ENCODE measurements around the gene POU6F1.
A peak's percentile ranks its signal among the peaks of the same experiment; 100 is the strongest.

Gene POU6F1

DNA sequence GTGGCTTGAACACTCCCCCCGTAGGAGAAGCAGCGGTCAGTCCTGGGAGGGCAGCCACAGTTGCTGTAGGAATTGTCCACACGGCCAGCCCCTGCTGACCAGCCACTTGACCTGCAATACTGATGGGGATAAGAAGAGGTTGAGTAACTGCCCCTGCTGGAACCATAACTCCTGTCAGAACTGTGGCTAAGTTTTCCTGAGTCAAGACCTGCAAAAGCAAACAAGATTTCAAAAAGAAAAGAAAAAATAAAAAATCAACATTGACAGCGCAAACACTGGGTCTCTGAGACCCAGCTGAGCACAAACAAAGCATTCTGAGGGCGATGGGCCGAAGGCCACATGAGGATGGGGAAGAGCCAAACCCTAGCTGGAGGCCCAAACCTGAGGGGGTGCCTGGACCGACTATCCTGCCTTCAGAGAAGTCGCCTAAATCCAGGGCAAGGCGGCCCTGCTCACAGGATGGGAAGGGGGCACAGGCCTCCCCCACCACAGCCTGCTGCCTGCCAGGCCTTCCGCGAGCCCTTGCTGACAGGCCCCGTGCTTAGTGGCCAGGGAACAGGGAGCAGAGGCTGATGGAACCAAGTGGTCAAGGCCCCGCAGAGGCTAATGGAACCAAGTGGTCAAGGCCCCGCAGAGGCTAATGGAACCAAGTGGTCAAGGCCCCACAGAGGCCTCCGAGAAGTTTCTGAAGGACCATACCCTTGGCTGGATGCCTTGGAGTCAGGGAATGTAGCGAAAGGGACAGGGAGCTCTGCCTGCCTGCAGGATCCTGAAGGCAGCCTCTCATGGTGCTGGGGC lies 19.1 kb downstream of the POU6F1 start:
- no peak for DNase-seq (ENCODE audit: low read depth in 2 of 2)

DNA sequence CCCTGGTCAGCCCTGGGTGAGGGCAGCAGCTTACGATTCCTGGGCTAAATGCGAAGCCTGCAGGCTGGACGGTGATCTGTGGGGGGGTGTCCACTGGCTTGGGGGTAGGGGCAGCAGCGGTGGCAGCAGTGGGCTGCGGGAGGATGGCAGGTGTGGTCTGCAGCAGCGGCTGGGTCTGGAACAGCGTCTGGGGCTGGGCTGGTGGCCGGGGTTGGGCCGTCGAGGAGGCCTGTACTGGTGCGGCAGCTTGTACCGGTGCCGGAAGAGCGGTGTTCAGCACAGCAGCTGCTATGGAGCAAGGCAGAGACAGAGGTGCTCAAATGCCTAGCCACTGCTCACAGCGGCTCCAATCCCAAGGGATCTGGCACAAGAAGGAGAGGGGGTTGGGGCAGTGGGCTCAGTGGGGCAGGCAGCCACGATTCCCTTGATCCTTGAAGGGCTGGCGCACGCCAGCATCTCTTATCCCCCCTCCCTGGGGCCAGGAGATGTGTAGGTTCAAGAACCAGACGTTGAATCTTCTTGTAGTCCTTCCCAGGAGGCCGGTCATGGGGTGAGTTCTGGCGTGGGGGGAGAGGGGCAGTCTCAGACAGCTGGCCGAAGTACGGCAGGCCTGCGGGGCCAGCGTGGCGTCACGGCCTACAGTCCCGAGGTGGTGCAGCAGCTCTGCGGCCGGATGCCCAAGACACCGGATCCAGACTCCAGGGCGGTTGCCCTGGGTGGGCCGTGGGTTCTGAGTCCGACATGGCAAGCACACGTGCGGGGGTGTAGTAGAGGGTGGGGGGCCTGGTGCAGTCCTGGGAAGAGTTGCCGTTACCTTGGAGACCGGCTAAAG lies 19.9 kb downstream of the POU6F1 start:
- DNase-seq (ENCODE audit: low read depth in 2 of 2), result no peak

DNA sequence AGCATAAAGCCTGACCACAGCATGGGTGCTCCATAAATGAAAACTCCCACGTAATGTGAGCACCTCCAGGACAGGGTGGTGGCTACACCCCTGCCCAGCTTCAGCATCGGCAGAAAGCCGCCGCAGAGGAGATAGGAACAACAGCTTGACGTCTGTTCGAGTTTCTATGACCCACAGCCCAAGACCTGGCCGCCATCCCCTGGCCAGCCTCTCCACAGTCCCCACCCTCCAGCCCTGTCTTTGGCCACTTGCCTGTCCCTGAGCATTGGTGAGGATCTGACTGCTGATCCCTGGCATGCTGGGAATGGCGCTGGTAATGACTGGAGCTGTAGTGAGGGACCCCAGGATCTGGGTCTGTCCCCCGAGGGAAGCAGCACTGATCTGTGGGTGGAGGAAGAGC lies 21.3 kb downstream of the POU6F1 start:
- no peak for DNase-seq (ENCODE audit: low read depth in 2 of 2)

DNA sequence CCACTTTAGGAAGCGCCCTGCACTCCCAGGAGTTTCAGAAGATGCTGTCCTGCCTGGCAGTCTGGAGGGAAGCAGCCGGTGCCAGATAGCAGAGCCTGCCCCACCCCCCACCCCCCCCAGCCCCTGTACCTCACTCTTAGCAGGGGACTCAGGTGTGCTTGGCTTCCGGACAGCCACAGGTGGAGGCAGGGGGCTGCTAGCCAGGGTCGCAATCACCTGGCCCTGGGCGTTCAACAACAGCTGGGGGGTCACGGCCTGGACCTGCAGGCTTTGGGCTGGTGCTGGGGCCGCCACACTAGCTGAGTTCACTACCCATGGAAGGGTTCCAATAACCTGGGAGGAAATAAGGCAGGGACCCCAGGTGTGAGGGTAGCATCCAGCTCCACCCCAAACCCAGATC lies 22.0 kb downstream of the POU6F1 start:
- DNase-seq (ENCODE audit: low read depth in 2 of 2), result no peak

DNA sequence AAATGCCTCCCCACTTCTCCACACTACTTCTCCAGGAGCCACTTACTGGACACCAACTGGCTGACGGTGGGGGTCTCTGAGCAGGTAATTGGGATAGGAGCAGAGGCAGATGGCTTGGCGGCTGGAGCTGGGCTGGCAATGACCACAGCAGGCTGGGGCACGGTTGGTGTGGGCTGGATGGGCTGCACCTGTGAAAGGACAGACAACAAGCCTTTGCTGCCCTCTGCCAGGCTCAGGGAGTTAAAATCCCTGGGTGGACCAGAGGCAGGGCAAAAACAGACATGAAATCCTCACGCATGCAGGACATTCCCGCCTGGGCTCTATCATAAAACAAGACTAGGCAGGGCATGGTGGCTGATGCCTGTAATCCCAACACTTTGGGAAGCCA lies 25.6 kb downstream of the POU6F1 start:
- no peak for DNase-seq (ENCODE audit: low read depth in 2 of 2)

DNA sequence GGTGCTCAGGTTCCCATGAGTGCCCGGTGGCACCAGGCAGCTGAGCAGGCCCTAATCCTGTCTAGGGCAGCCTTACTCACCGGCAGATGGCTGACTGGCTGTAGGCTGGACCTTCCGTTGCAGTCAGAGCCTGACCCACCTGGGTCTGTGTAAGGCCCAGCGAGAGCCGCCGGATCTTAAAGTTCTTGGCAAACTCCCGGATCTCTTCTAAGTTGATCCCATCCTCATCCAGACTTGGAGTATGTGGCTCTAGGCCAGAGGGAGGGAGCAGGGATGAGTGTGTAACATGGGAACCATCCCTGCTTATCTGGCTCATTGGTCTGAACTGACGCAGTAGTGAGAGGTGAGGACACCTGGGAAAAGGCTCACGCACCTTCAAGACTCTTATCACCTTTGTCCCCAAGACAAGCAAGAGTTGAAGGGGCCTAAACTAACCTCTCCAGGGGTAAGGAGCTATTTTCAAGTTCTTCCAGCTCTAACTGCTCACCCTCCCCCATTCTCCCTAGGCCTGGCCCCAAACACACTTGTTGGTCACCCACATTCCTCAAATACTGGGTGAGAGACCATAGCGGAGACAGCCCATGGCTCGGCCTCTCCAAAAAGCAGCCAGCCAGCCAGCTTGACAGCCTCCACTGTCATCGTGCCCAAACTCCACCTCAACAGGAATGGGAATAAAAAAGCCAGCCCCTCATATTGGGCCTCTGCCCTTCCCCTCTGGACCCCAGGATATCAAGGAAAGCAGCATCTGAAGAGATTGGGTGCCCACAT lies 26.2 kb downstream of the POU6F1 start:
- no peak for DNase-seq (ENCODE audit: low read depth in 2 of 2)

DNA sequence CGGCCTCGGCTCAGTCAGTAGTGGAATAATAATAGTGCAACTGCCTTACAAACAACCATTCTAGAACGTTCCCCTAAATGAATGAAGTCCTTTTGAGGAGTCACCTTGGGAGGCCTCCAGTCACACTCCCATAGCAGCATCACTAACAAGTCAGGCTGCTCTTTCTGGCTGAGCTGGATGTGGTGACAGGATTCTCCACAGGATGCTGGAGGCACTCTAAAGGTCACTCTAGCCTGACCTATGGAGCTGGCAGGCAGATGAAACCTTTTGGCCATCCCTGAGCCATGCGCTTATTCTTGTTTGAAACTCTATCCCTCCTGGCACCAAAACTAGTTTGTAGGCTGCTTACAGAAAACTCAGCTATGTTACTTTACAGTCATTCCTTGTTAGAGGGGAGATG lies 27.0 kb downstream of the POU6F1 start:
- DNase-seq (ENCODE audit: low read depth in 2 of 2), result no peak

DNA sequence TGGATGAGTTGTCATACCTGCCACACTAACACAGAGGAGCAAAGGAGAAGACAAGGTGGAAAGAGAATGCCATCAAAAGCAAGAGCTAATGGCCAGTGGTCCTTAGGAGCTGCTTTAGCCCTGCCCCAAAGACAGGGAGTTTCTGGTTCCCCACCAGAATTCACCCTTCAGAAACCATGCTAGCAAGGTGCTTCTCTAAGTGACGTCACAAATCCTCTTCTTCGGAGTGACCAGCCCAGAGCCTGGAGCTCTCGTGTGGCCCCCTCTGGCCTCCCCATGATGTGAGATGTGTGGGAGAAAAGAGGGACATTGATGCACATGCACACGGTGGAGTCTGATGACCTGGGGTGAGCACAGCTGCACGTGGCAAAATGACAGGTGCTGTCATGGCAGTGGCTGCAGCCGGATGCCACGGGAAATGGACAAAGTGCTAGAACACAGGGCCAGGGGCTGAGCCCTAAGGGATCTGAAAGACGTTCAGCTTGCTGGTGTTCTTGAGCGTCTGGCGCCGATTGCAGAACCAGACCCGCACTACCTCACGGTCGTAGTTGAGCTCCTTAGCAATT lies 28.0 kb downstream of the POU6F1 start:
- DNase-seq (ENCODE audit: low read depth in 2 of 2), result no peak

DNA sequence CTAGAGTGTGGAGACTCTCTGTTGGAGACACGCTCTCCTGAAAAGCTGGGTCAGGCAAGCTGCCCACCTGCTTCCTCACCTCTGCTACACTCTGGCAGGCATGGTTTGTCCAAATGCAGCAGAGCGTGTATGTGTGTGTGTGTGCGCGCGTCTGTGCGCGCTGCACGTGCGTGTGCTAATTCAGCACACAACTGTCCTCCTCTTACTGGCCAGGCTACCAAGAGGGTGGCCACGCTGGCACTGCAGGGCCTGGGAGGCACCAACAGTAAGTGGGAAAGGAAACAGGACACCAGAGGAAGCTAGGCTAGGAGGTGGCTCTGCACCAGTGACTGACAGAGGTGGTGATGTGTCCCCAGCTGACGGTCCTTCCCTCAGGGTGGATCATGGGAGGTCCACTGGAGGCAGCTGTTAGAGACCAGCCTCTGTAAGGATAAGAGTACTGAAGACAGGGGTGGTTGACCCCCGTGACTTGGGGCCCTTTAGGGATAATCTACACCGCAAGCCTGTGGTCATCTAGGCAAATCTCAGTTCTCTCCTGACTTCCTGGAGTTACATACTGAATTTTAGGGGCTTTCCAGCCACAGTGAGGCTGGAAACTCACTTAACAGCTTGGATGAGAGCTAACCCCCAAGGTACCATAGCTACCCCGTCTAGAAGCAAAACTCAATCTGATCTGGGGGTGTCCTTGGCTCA lies 29.4 kb downstream of the POU6F1 start:
- DNase-seq (ENCODE audit: low read depth in 2 of 2), result no peak

DNA sequence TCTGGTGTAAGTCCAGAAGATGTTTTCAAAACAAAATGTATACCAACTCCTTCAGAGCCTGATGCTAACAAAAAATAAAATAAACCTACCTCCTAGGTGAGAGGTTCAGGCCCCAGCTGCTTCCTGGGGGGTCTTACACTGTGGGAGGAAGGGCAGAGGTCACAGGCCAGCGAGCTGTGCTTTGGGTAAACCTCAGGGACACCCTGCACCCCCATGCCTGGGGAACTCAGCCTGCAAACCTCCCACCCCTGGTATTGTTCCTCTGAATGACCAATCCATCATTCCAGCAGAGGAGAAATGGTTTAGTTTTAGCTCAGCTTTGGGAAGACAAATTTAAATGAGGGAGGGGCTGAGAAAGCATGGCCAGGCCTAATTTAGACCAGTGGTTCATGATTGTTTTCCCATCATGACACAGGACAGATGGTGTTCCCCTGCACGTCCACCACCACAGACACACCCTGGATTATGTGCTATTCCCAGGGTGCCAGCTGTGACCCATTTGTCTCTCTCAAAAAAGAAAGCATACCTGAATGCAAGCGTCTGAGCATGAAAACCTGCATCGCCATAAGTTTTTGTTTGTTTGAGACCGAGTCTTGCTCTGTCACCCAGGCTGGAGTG lies 30.4 kb downstream of the POU6F1 start:
- no peak for DNase-seq (ENCODE audit: low read depth in 2 of 2)

DNA sequence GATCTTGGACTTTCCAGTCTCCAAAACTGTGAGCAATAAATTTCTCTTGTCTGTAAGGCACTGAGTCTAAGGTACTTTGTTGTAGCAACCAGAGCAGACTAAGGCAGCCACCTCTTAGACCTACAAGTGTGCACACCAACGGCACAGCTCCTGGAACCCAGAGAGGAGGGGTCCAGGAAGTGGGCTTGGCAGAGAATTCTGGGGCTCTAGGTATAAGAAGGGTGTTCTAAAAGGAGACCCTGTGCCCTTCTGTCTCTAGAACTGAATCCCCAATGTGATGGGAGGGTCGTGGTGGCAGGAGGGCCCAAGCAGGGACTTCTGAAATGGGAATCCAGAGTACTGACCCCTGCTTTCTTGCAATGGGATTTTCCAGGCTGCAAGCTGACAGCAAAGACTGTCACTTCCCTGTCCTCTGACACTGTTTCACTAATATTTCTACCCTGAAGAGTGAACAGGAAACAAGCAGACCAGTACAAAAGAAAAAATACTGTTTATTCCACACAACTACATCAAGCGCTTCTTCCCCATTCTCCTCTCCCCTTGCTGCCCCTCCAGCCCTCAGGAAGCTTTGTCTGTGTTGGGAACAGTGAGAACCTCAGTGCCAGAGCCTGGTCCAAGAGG lies 31.3 kb downstream of the POU6F1 start:
- DNase-seq (ENCODE audit: low read depth in 2 of 2), result no peak

DNA sequence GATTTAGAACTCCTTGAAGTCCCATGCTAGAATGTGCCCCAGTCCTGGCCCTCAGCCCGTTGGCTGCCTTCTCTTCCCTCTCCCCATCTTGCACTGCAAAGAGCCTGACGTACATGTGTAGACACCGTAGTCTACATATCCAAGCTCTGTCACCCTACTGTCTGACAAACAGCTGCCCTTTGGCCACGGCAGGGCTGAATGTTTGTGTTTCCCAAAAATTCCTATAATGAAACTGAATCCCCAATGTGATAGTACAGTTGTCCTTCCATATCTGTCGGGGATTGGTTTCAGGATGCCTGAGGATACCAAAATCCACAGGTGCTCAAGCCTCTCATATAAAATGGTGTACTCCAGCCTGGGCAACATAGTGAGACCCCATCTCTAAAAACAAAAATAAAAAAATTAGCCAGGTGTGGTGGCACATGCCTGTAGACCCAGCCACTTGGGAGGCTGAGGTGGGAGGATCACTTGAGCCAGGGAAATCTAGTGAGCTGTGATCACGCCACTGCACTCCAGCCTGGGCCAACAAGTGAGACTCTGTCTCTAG lies 32.6 kb downstream of the POU6F1 start:
- no peak for DNase-seq (ENCODE audit: low read depth in 2 of 2)

DNA sequence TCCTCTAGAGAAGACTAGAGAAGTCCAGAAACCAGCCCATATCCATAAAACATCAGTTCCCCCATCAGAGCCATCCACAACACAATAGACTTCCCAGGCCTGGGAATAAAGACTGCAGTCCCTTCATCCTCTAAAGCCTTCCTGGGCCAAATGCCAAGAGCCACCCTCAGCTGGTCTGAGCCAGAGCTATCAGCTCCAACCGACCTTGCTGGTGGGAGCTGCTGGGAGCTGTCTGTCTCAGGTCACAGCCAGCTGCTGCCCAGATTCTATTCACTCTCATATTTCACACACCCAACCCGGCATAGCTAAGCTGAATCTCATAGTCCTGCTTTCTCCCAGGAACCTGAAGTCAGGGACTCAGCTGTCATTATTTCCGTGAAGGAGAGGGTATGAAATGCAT lies 34.0 kb downstream of the POU6F1 start:
- no peak for DNase-seq (ENCODE audit: low read depth in 2 of 2)

DNA sequence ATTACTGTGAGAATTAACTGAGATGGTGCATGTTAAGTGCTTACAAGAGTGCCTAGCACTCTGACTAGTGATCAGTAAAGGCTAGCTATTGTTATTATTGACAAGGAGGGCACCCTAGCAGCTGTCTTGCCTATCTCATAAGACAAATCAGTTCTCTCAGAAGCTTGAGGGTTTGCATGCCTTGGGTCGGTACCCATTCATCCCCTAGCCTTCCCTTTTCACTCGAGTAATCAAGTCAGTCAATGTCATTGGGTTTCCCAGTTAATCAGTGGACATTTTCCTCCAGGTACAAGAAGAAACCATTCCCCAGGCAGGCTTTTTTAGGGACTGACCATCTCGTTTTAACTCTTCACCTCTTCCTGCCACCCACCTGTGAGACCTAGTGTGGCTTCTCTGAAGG lies 34.5 kb downstream of the POU6F1 start:
- DNase-seq (ENCODE audit: low read depth in 2 of 2), result no peak

DNA sequence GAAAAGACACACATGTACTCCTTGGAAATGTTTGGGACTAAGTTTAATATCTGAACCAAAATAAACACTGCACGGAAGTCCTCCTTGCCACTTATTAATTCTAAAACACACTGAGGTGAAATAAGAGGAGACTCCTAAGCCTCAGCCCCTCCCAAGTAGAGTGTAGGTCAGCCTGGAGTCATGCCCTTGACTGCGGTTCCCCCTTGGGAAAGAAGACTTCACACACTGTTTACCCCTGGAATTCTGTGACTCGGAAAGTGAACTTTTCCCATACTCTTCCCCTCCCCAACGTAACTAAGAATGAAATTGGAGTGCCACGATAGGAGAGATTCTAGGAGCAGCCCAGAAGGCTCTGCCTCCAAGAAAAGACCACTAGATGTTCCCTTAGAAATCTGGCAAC lies 36.3 kb downstream of the POU6F1 start:
- DNase-seq (ENCODE audit: low read depth in 2 of 2), result no peak

DNA sequence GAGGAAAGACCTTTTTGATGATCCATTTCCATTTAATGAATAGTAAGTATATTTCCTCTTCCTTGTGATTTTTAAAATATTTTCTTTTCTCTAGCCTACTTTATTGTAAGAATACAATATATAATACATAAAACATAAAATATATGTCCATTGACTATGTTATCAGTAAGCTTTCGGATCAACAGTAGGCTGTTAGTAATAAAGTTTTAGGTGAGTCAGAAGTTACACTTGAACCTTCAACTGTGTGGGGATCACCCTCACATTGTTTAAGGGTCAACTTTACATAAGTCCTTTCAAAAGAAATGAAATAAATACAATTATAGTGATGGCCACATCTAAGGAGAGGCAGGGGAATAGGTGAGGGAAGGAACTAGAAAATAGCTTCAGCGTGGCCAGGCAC lies 40.0 kb downstream of the POU6F1 start:
- no peak for DNase-seq (ENCODE audit: low read depth in 2 of 2)

DNA sequence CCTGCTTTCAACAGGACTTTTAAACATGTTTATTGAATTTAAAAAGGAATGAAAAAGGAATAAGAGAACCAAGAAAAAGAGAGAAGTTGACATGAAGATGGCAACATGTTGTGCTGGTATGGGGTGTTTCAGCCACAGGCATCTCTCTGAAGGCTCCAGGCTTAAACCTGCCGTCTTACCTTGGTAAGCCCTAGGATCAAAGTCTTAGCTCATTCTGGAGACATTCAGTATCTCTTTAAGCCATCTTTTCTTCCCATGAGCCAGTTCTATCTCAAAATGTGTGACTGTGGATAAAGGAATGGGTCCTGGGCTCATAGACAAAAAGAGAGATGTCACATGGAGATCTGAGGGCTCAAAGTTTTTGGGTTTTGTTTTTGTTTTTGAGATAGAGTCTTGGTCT lies 43.4 kb downstream of the POU6F1 start:
- DNase-seq (ENCODE audit: low read depth in 2 of 2), result no peak

DNA sequence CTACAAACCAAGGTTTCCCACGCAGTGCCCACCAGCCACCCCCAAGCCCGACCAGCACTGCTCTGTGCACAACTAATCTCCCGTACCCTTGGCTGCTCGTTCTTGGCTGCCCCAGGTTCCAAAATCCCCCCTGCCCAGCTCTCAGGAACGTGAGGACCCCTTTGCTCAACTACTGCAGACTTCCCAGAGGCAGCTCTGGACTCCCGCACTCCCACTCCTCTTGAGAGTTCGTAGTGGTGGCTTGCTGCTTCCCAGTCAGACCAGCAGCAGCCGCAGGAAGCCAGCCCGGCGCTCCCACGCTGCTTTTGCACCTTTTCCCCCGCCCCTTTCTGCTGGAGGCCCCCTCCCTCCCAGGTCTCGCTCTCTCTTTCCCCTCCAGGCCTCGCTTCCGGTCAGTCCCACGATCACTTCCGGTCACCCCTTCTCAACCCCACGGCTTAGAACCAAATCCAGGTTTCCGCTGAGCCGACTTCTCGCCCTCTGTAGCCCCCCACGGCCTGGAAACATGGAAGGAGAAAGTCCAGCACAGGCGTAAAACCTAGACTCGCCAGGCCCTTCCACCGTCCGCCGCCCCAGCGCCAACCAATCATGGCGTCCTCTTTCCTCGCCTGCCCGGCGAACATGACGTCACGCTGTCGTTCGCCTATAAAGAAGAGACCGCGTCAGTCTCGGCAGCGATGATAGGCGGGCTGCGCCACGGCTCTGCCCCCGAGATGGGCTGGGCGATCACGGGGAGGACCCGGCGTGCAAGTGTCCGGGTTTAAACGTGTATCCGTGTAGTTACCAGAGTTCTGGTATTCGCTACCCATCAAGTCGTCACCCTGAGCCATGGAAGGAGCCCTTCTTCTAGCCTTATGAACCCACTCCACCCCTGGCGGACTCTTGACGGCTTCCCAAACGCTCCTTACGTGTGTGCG lies 45.1 kb downstream of the POU6F1 start, which contains the start of gene TFCP2:
Gene TFCP2 (minus strand): TSS at position 621 of the 917 bp plus-strand sequence. CDS start 713 bp downstream, outside the sequence.
- DNase-seq (ENCODE audit: low read depth in 2 of 2), result peak; percentile 88 to 91

DNA sequence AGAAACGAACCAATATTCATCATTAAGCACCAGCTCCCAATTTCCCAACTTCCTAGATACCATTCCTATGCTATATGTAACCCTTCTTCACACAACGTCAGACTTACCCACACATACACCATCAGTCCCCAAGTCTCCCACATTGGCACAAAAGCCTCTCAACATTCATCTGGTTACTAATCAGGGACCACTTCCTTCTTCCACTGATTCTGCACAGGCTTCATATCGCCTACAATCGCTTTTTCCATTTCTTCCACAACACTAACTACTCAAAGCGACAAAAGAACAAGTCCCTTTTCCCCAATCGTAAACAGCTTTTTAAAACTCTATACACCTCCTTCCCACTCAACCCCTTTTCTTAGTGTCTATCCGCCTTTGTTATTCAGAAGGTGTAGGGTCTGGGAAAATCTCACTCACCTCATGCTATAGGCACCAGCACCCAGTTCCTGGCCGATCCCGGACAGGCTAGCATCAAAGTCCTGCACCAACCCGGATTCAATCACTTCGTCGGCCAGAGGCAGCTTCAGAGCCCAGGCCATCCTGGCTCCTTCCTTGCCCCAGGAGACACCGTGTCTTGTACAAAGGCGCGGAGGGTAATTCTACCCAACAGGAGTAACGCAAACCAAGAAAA lies 45.9 kb downstream of the POU6F1 start:
- no peak for DNase-seq (ENCODE audit: low read depth in 2 of 2)

All from stimulated activated CD4-positive, alpha-beta T cell treated with anti-CD3 and anti-CD28 coated beads, Interleukin-12 subunit alpha, Interleukin-12 subunit beta, amount 100 ng/mL, for 24 hours (primary cell).